ENCODE measurements around the gene SYT4. TPM values are rescaled to one million over a fixed set of nuclear protein-coding genes. Genes with fewer than 3 reads are reported as not detected.

Gene SYT4
- total RNA-seq, 2 donors from 2014 or later: 0.38 to 0.53 TPM

- H3K36me3 Mint-ChIP-seq (ENCODE audit: low read depth): no peaks in the 10 kb centered on the region
- Histone ChIP-seq H3K27me3 (ENCODE audit: control insufficient read depth, insufficient read depth, low read length, poor library complexity, severe bottlenecking) (no peaks in the 10 kb centered on the region), H3K4me3 (ENCODE audit: low read length) (no peak overlapping the region), H3K4me1 (ENCODE audit: control insufficient read depth, insufficient read depth, low read length) (no peaks in the 10 kb centered on the region), H3K36me3 (ENCODE audit: control insufficient read depth, insufficient read depth, low read length) (no peaks in the 10 kb centered on the region), H3K27ac (ENCODE audit: low read depth, low read length) (no peak overlapping the region), H3K9ac (ENCODE audit: extremely low read depth, low read length, poor library complexity, severe bottlenecking) (no peak overlapping the region), H3K9me3 (ENCODE audit: control insufficient read depth, low read length) (no peaks in the 10 kb centered on the region)
- no peaks in the 10 kb centered on the region for H3K27me3 Mint-ChIP-seq (ENCODE audit: insufficient read depth)
- H3K4me1 Mint-ChIP-seq: no peaks in the 10 kb centered on the region
- H3K4me3 Mint-ChIP-seq: no peak overlapping the region
- no peak overlapping the region for H3K27ac Mint-ChIP-seq
- no peaks in the 10 kb centered on the region for H3K9me3 Mint-ChIP-seq
- TF ChIP-seq, protein P1, sequence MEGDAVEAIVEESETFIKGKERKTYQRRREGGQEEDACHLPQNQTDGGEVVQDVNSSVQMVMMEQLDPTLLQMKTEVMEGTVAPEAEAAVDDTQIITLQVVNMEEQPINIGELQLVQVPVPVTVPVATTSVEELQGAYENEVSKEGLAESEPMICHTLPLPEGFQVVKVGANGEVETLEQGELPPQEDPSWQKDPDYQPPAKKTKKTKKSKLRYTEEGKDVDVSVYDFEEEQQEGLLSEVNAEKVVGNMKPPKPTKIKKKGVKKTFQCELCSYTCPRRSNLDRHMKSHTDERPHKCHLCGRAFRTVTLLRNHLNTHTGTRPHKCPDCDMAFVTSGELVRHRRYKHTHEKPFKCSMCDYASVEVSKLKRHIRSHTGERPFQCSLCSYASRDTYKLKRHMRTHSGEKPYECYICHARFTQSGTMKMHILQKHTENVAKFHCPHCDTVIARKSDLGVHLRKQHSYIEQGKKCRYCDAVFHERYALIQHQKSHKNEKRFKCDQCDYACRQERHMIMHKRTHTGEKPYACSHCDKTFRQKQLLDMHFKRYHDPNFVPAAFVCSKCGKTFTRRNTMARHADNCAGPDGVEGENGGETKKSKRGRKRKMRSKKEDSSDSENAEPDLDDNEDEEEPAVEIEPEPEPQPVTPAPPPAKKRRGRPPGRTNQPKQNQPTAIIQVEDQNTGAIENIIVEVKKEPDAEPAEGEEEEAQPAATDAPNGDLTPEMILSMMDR (conservative IDR thresholded peaks at IDR 0.05): no peak
- no peak for DNase-seq
- WGBS, 2 experiments (ENCODE audit: insufficient coverage in 1 of 2, insufficient read length in 1 of 2): 100% methylated on average over 1 of the region's 1 CpG; no CpG with 5 or more reads in 1 of the 2 experiments
Measured at GRCh38 chr18:43248610-43249249, 28.6 kb downstream of the SYT4 start.

DNA sequence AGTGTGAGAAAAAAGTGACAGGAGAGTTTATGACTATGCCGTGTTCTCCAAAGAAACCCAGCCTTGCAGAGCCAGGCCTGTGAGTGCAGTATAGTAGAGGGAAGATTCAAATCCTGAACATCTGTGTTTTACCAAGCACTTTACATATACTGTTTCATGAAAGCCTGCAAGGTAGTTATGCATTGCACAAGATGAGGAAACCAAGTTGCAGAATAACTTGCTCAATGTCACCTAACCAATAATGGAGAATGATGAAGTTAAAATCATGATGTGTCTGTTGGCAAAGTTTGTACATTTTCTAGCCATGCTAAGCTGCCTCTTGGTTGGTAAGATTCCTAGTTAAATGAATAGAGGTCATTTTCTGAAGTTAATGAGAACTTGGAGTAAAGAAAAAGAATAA, 29.3 kb downstream of the SYT4 start:
- Histone ChIP-seq H3K4me1 (ENCODE audit: control insufficient read depth, insufficient read depth, low read length) (no peaks in the 10 kb centered on the region), H3K27me3 (ENCODE audit: control insufficient read depth, insufficient read depth, low read length, poor library complexity, severe bottlenecking) (no peaks in the 10 kb centered on the region), H3K9ac (ENCODE audit: extremely low read depth, low read length, poor library complexity, severe bottlenecking) (no peak overlapping the region), H3K27ac (ENCODE audit: low read depth, low read length) (no peak overlapping the region), H3K9me3 (ENCODE audit: control insufficient read depth, low read length) (no peaks in the 10 kb centered on the region), H3K36me3 (ENCODE audit: control insufficient read depth, insufficient read depth, low read length) (no peaks in the 10 kb centered on the region), H3K4me3 (ENCODE audit: low read length) (no peak overlapping the region)
- DNase-seq: no peak
- Mint-ChIP-seq H3K9me3 (no peaks in the 10 kb centered on the region), H3K27me3 (ENCODE audit: insufficient read depth) (no peaks in the 10 kb centered on the region), H3K36me3 (ENCODE audit: low read depth) (no peaks in the 10 kb centered on the region), H3K27ac (no peak overlapping the region), H3K4me1 (no peaks in the 10 kb centered on the region), H3K4me3 (no peak overlapping the region)
- TF ChIP-seq, protein P1 (conservative IDR thresholded peaks at IDR 0.05): no peak
- whole genome bisulfite sequencing, 2 experiments (ENCODE audit: insufficient coverage in 1 of 2, insufficient read length in 1 of 2): 94 to 100% methylated on average over 1 of the region's 1 CpG

DNA sequence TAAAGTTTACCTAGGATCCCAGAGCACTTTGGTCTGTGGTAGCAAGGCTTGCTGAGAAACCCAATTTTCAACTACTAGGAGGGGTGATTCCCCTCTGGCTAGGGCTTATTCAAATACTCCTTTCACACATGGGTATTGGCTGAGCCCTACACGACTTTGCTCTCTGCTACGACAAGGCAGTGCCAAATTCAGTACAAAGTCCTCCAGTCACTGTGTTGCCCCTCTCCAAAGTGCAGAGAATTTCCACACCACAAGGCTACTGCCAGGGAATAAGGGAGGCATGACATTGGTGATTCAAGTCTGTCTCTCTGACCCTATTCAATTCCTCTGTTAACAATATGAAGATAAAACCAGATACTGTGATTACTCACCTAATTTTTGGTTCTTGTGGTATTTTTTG, 38.9 kb downstream of the SYT4 start:
- Mint-ChIP-seq H3K36me3 (ENCODE audit: low read depth) (no peaks in the 10 kb centered on the region), H3K4me3 (no peak overlapping the region), H3K9me3 (no peaks in the 10 kb centered on the region), H3K27ac (no peak overlapping the region), H3K4me1 (peaks cover 14% of the 10 kb centered on the region), H3K27me3 (ENCODE audit: insufficient read depth) (no peaks in the 10 kb centered on the region)
- Histone ChIP-seq H3K4me1 (ENCODE audit: control insufficient read depth, insufficient read depth, low read length) (peaks cover 5% of the 10 kb centered on the region), H3K4me3 (ENCODE audit: low read length) (no peak overlapping the region), H3K27ac (ENCODE audit: low read depth, low read length) (no peak overlapping the region), H3K9me3 (ENCODE audit: control insufficient read depth, low read length) (no peaks in the 10 kb centered on the region), H3K27me3 (ENCODE audit: control insufficient read depth, insufficient read depth, low read length, poor library complexity, severe bottlenecking) (no peaks in the 10 kb centered on the region), H3K36me3 (ENCODE audit: control insufficient read depth, insufficient read depth, low read length) (no peaks in the 10 kb centered on the region), H3K9ac (ENCODE audit: extremely low read depth, low read length, poor library complexity, severe bottlenecking) (no peak overlapping the region)
- WGBS, 2 experiments (ENCODE audit: insufficient coverage in 1 of 2, insufficient read length in 1 of 2): 89 to 95% methylated on average over 2 of the region's 2 CpGs
- DNase-seq: no peak
- TF ChIP-seq, protein P1 (conservative IDR thresholded peaks at IDR 0.05): no peak

Data from endodermal cell (in vitro differentiated cells).